H1 (cell line): Measurements from ENCODE around the gene BCAR3. TPM values are rescaled to one million over a fixed set of nuclear protein-coding genes. Genes with fewer than 3 reads are reported as not detected.

ENCODE experiments used
- CTCF ChIA-PET: fragments of 300-600 bp; sonication (Branson Sonifier 250); formaldehyde crosslinking; loops from one replicate; lab custom pipeline; 2021; ENCODE audit not compliant: partially characterized antibody; lab: Charles Lee
- POLR2A ChIA-PET: fragments of 300-600 bp; sonication (Branson Sonifier 250); formaldehyde crosslinking; loops from one replicate; lab custom pipeline; 2021; ENCODE audit warnings: inconsistent platforms; ENCODE audit not compliant: partially characterized antibody; lab: Charles Lee
- DNase-seq, 2 experiments: peaks; one replicate each; pipeline versions ENCODE4 v3.0.0 to v3.0.0-alpha.2; 2010 to 2022; ENCODE audit warnings: low spot score in 2 of 2, low read depth in 1 of 2, mixed read lengths in 1 of 2
- FAIRE-seq: peaks from 2 replicates; lab custom pipeline; 2011; peaks lifted over from hg19 to GRCh38; lab: Jason Lieb, UNC
- H2AFZ ChIP-seq: 2 replicates; pipeline ENCODE4 v1.8.1; 2012; ENCODE audit warnings: low read length, inconsistent platforms
- H2AK5ac ChIP-seq: 2 replicates; pipeline ENCODE4 v1.6.1; 2013; ENCODE audit warnings: low read depth, low read length
- H2BK120ac ChIP-seq: replicated peaks from 2 replicates; pipeline ENCODE3; 2013; ENCODE audit warnings: low read depth, low read length, inconsistent platforms
- H2BK12ac ChIP-seq: 2 replicates; pipeline ENCODE4 v1.6.1; 2013; ENCODE audit warnings: low read depth, low read length
- H2BK15ac ChIP-seq: 2 replicates; pipeline ENCODE4 v1.6.1; 2013; ENCODE audit warnings: low read length
- H2BK20ac ChIP-seq: 2 replicates; pipeline ENCODE4 v1.6.1; 2013; ENCODE audit warnings: low read length
- H2BK5ac ChIP-seq: 2 replicates; pipeline ENCODE4 v1.6.1; 2013; ENCODE audit warnings: low read depth, low read length
- H3K14ac ChIP-seq: 2 replicates; pipeline ENCODE4 v1.6.1; 2013; ENCODE audit warnings: inconsistent platforms; ENCODE audit not compliant: insufficient read length
- H3K18ac ChIP-seq: 2 replicates; pipeline ENCODE4 v1.6.1; 2013; ENCODE audit warnings: low read length; ENCODE audit errors: extremely low read depth
- H3K23ac ChIP-seq: 2 replicates; pipeline ENCODE4 v1.6.1; 2013; ENCODE audit warnings: inconsistent platforms; ENCODE audit not compliant: insufficient read length
- H3K23me2 ChIP-seq: 2 replicates; pipeline ENCODE4 v1.6.1; 2013; ENCODE audit warnings: low read depth, low read length
- H3K27ac ChIP-seq: 2 replicates; pipeline ENCODE4 v1.6.1; 2011; ENCODE audit warnings: low read depth, low read length, inconsistent platforms
- H3K27me3 ChIP-seq, 4 experiments: replicated peaks in 1 of 4; 1 replicate in 1 of 4; 2 replicates in 3 of 4; pipeline versions ENCODE4 v1.6.1 to v1.8.1; 2011 to 2013; ENCODE audit warnings: low read length in 3 of 4, mild to moderate bottlenecking in 3 of 4, inconsistent platforms in 2 of 4, mixed read lengths in 2 of 4, moderate library complexity in 1 of 4; ENCODE audit not compliant: control insufficient read depth in 3 of 4, insufficient read depth in 3 of 4; ENCODE audit errors: extremely low read depth in 1 of 4
- H3K36me3 ChIP-seq, 4 experiments: 2 replicates each; pipeline versions ENCODE4 v1.6.1 to v1.8.1; 2011 to 2013; ENCODE audit warnings: mild to moderate bottlenecking in 4 of 4, low read length in 3 of 4, moderate library complexity in 2 of 4, control low read depth in 1 of 4, inconsistent platforms in 1 of 4; ENCODE audit not compliant: insufficient read depth in 4 of 4, control insufficient read depth in 2 of 4
- H3K4ac ChIP-seq: replicated peaks from 2 replicates; pipeline ENCODE3; 2013; ENCODE audit warnings: low read length, low read depth, mixed read lengths, inconsistent platforms; ENCODE audit not compliant: insufficient read length
- H3K4me1 ChIP-seq, 4 experiments: replicated peaks in 1 of 4; 1 replicate in 1 of 4; 2 replicates in 3 of 4; pipeline versions ENCODE4 v1.6.1 to v1.8.1; 2011 to 2013; ENCODE audit warnings: low read length in 3 of 4, inconsistent platforms in 2 of 4, mixed read lengths in 1 of 4; ENCODE audit not compliant: insufficient read depth in 4 of 4, control insufficient read depth in 3 of 4
- H3K4me2 ChIP-seq, 2 experiments: 2 replicates each; pipeline versions ENCODE4 v1.6.1 to v1.8.1; 2011 to 2013; ENCODE audit warnings: low read depth in 2 of 2, low read length in 2 of 2, control low read depth in 1 of 2, inconsistent platforms in 1 of 2, mild to moderate bottlenecking in 1 of 2; ENCODE audit not compliant: insufficient read depth in 1 of 2
- H3K4me3 ChIP-seq, 4 experiments: fragments of 200-600, 300-600 bp in 1 of 4; sonication (generic), shearing (Covaris generic), sonication (Bioruptor Twin) in 1 of 4; 2 replicates each; pipeline versions ENCODE4 v1.5.1 to v1.8.1; 2011 to 2016; ENCODE audit warnings: low read length in 4 of 4, low read depth in 3 of 4, control low read depth in 2 of 4, inconsistent platforms in 2 of 4, mild to moderate bottlenecking in 2 of 4, mixed read lengths in 1 of 4, moderate library complexity in 1 of 4; ENCODE audit not compliant: insufficient read depth in 2 of 4; ENCODE audit errors: extremely low read depth in 1 of 4
- H3K56ac ChIP-seq: replicated peaks from 2 replicates; pipeline ENCODE3; 2013; ENCODE audit warnings: low read depth, mild to moderate bottlenecking, mixed read lengths, low read length, inconsistent platforms; ENCODE audit not compliant: insufficient read length
- H3K79me1 ChIP-seq: 2 replicates; pipeline ENCODE4 v1.6.1; 2013; ENCODE audit warnings: low read depth, low read length, control low read depth
- H3K79me2 ChIP-seq, 2 experiments: 2 replicates each; pipeline versions ENCODE4 v1.6.1 to v1.8.1; 2012 to 2013; ENCODE audit warnings: low read length in 2 of 2, mild to moderate bottlenecking in 2 of 2, inconsistent platforms in 1 of 2; ENCODE audit not compliant: insufficient read depth in 2 of 2, control insufficient read depth in 1 of 2
- H3K9ac ChIP-seq, 4 experiments: replicated peaks in 1 of 4; 1 replicate in 1 of 4; 2 replicates in 3 of 4; pipeline versions ENCODE4 v1.6.1 to v1.8.1; 2011 to 2013; ENCODE audit warnings: low read depth in 3 of 4, low read length in 3 of 4, control low read depth in 2 of 4, mild to moderate bottlenecking in 2 of 4, moderate library complexity in 2 of 4, inconsistent platforms in 1 of 4; ENCODE audit errors: extremely low read depth in 1 of 4
- H3K9me3 ChIP-seq, 2 experiments: 2 replicates each; pipeline versions ENCODE4 v1.6.1 to v1.8.1; 2012 to 2013; ENCODE audit warnings: mild to moderate bottlenecking in 2 of 2, moderate library complexity in 2 of 2, control low read depth in 1 of 2, inconsistent platforms in 1 of 2, low read depth in 1 of 2, low read length in 1 of 2, mixed read lengths in 1 of 2; ENCODE audit not compliant: insufficient read depth in 2 of 2
- H4K20me1 ChIP-seq, 2 experiments: replicated peaks in 1 of 2; 2 replicates each; pipeline versions ENCODE3 to v1.8.1; 2011 to 2013; ENCODE audit warnings: inconsistent platforms in 2 of 2, low read length in 2 of 2, mild to moderate bottlenecking in 1 of 2; ENCODE audit not compliant: insufficient read depth in 2 of 2, control insufficient read depth in 1 of 2
- H4K5ac ChIP-seq: 2 replicates; pipeline ENCODE4 v1.6.1; 2013; ENCODE audit warnings: low read length, low read depth, mixed read lengths, inconsistent platforms; ENCODE audit not compliant: insufficient read length
- H4K8ac ChIP-seq: 2 replicates; pipeline ENCODE4 v1.8.0; 2013; ENCODE audit warnings: mild to moderate bottlenecking, moderate library complexity, low read length, inconsistent platforms; ENCODE audit not compliant: insufficient read depth; ENCODE audit errors: extremely low read depth
- H4K91ac ChIP-seq: replicated peaks from 2 replicates; pipeline ENCODE3; 2013; ENCODE audit warnings: low read length, mixed read lengths, inconsistent platforms; ENCODE audit not compliant: insufficient read length
- HDAC2 ChIP-seq, 2 experiments: fragments of 300-600 bp in 1 of 2; sonication (generic) in 1 of 2; IDR thresholded peaks; 2 replicates each; pipeline ENCODE4 v1.6.1; 2011 to 2012; ENCODE audit warnings: low read depth in 2 of 2, low read length in 2 of 2, mild to moderate bottlenecking in 2 of 2, moderate library complexity in 2 of 2, borderline replicate concordance in 1 of 2, inconsistent platforms in 1 of 2
- HDAC6 ChIP-seq: IDR thresholded peaks from one replicate; pipeline ENCODE4 v1.7.1; 2012; ENCODE audit warnings: low read depth, mild to moderate bottlenecking, inconsistent platforms, low read length, moderate library complexity
- JUND ChIP-seq: IDR thresholded peaks from 2 replicates; pipeline ENCODE4 v1.6.1; 2011; ENCODE audit warnings: mild to moderate bottlenecking, improper control_type of control experiment, low read length
- KDM5A ChIP-seq: fragments of 200-600 bp; IDR thresholded peaks from 2 replicates; pipeline ENCODE4 v1.7.1; 2012; ENCODE audit warnings: mild to moderate bottlenecking, low read length, inconsistent platforms, mixed read lengths
- MAFK ChIP-seq: IDR thresholded peaks from 2 replicates; pipeline ENCODE4 v1.6.1; 2012; ENCODE audit warnings: low read depth, mild to moderate bottlenecking, improper control_type of control experiment, low read length
- NRF1 ChIP-seq: IDR thresholded peaks from 2 replicates; pipeline ENCODE4 v1.6.1; 2011; ENCODE audit warnings: mild to moderate bottlenecking, low read depth, low read length, improper control_type of control experiment
- PHF8 ChIP-seq: fragments of 200-600 bp; sonication (generic); conservative IDR thresholded peaks from 2 replicates; pipeline ENCODE4 v1.7.1; 2012; ENCODE audit warnings: low read depth, mild to moderate bottlenecking, inconsistent platforms, low read length, moderate library complexity
- POU5F1 ChIP-seq: IDR thresholded peaks from 2 replicates; pipeline ENCODE4 v1.6.1; 2011; ENCODE audit warnings: low read depth, mild to moderate bottlenecking, low read length, moderate library complexity
- SAP30 ChIP-seq: fragments of 300-600 bp; sonication (generic); IDR thresholded peaks from 2 replicates; pipeline ENCODE4 v1.7.1; 2012; ENCODE audit warnings: low read length, moderate library complexity, mild to moderate bottlenecking, inconsistent platforms; ENCODE audit not compliant: insufficient read depth, insufficient replicate concordance
- SIRT6 ChIP-seq: IDR thresholded peaks from one replicate; pipeline ENCODE4 v1.7.1; 2012; ENCODE audit warnings: low read length, inconsistent platforms
- SP2 ChIP-seq: IDR thresholded peaks from 2 replicates; pipeline ENCODE4 v1.6.1; 2012; ENCODE audit warnings: mild to moderate bottlenecking, low read length, inconsistent platforms
- USF2 ChIP-seq: IDR thresholded peaks from 2 replicates; pipeline ENCODE4 v1.6.1; 2011; ENCODE audit warnings: low read length, improper control_type of control experiment
- YY1 ChIP-seq: IDR thresholded peaks from 2 replicates; pipeline ENCODE4 v1.6.1; 2011; ENCODE audit warnings: low read depth, mild to moderate bottlenecking, low read length
- WGBS, 2 experiments: shearing (Covaris generic) in 1 of 2; methylation state at CpG; one replicate each; pipeline versions ENCODE4 v1.1.6 to v1.1.7; 2013 to 2015; ENCODE audit warnings: low lambda C conversion rate in 2 of 2, mixed read lengths in 2 of 2, inconsistent platforms in 1 of 2, low coverage in 1 of 2, missing lambda C conversion rate in 1 of 2; ENCODE audit not compliant: insufficient replicate concordance in 2 of 2, insufficient coverage in 1 of 2, insufficient read length in 1 of 2; ENCODE audit errors: extremely low coverage in 1 of 2, missing lambda C conversion rate in 1 of 2; 5-methylcytosine and 5-hydroxymethylcytosine counted together
- polyA plus RNA-seq, 7 experiments: library from polyadenylated mRNA; depleted of rRNA in 3 of 7; stranded (reverse) in 5 of 7; unstranded in 2 of 7; fragments of >200 nt in 5 of 7; fragments of 200-250 nt in 2 of 7; gene quantifications; 1 replicate in 5 of 7; 2 replicates in 1 of 7; 4 replicates in 1 of 7; pipeline versions ENCODE4 v1.2.1 to v1.2.3, GENCODE V29; 2011 to 2013; ENCODE audit warnings: missing spikeins in 2 of 7, mixed read lengths in 2 of 7
- total RNA-seq: library from RNA; stranded (reverse); fragmentation: NEBNext Ultra II Directional; extraction: Animal tissue kit (Norgen Biotek cat#: 25700); gene quantifications from 2 replicates; pipeline ENCODE4 v1.2.1, GENCODE V29; 2021

Gene BCAR3
- total and polyA plus RNA-seq, 2 of the 8 experiments (the other 6 are each of a cell fraction or from before 2014, with no cell fraction given): 5.6 to 9.2 TPM

GRCh38 chr1:93630168-93630567 is 51.5 kb downstream of the BCAR3 start:
- Histone ChIP-seq H2BK20ac (no peak overlapping the region), H3K9ac (no peak overlapping the region), H2BK12ac (no peak overlapping the region), H3K4me2 (no peak overlapping the region), H3K56ac (no peak overlapping the region), H3K27ac (no peak overlapping the region), H3K36me3 (no peaks in the 10 kb centered on the region), H3K79me2 (no peaks in the 10 kb centered on the region), H4K8ac (no peak overlapping the region), H2BK120ac (no peak overlapping the region), H3K18ac (no peak overlapping the region), H3K27me3 (no peaks in the 10 kb centered on the region), H3K4me1 (0 out of 7 replicates have a peak, but pooled peaks cover 0 to 2% (median 0%) of the 10 kb centered on the region in 4 experiments), H2AFZ (no peak overlapping the region), H3K79me1 (no peaks in the 10 kb centered on the region), H4K20me1 (no peaks in the 10 kb centered on the region), H3K4me3 (no peak overlapping the region), H3K14ac (no peak overlapping the region), H4K5ac (no peak overlapping the region), H4K91ac (no peak overlapping the region), H3K9me3 (no peaks in the 10 kb centered on the region; a peak in 1 of 4 replicates), H3K23me2 (no peaks in the 10 kb centered on the region; the same call in 1 of the 2 replicates), H2AK5ac (no peak overlapping the region), H3K4ac (no peak overlapping the region), H2BK5ac (no peak overlapping the region), H3K23ac (no peak overlapping the region), H2BK15ac (no peak overlapping the region)
- CTCF ChIA-PET: interaction anchor here (0.6 to 31.2 kb wide), 39 partner anchors 9 to 1481 kb away, joined by 3 to 620 read pairs (median 5); partner anchors contain the start of gene BCAR3
- POLR2A ChIA-PET: interaction anchor here (0.7 to 2.4 kb wide), 2 partner anchors 184 to 249 kb away, joined by 4 to 6 read pairs; partner anchors contain the start of gene DNTTIP2
- WGBS, 2 experiments: 76% methylated on average over 3 of the region's 3 CpGs; no CpG with 5 or more reads in 1 of the 2 experiments
- no peak for FAIRE-seq
- no peak for DNase-seq
- TF ChIP-seq USF2 (no peak), SAP30 (no peak), NRF1 (no peak), HDAC6 (no peak), KDM5A (no peak), PHF8 (no peak), MAFK (no peak), SP2 (no peak), SIRT6 (no peak), POU5F1 (no peak), HDAC2 (IDR thresholded peaks at IDR 0.05; ENCODE audit: borderline replicate concordance in 1 of 2, low read depth in 2 of 2, low read length in 2 of 2) (no peak), JUND (no peak), YY1 (no peak)
